NCI-H2196 treated with DMSO at 0.1 percent for 48 hours (cell line): ENCODE data around the gene C6orf89.

Experiments used
- DNase-seq: peaks from one replicate; lab custom pipeline; 2025; ENCODE audit not compliant: unreplicated experiment; lab: John Stamatoyannopoulos, UW

The C6orf89 gene

DNA sequence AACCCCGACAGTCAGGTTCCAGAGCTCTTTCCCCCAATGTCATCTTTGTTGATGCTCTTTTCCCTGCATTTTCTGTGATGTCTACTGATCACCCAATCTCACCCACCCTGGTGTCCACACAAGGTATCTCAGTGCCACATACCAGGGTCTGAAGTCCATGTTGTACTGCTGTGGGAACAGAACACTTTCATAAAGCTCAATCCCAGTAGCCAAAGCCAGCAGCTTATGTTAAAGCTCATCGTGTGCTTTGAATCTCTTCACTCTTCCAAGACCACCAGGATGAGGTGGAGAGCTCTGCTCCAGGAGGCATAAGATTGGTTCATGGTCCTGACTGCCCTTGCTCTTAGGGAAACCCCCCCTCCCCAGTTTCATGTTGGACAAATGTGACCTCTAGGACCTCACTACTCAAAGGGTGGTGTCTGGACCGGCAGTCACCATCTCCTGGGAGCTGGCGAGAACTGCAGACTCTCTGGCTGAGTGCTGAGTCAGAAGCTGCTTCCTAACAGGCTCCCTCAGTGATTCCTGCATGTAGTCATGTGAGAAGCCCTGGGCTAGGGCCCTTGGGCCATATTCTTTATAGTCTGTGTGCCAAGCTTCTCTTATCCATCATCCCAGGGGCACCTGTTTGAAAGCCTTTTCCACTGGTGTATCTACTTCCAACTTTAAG lies 33.1 kb upstream of the C6orf89 start:
- no peak for DNase-seq

DNA sequence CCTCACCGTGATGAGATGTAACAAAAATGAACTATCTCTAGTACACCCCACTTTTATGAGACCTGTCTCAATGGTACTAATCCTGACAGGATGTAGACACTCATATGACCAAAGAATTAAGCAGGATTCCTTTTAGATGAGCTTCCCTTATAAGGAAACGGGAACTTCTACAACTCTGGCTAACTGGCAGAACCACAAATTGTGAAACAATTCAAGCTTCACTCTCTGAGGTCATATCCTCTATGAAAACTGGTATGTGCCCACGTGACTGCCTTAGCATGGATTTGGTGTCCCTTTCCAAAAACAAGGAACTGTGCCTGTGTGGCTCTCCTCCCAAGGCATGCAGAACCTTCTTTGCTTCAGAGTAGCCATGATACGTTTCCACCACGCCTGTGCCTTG lies 32.4 kb upstream of the C6orf89 start:
- DNase-seq = no peak

DNA sequence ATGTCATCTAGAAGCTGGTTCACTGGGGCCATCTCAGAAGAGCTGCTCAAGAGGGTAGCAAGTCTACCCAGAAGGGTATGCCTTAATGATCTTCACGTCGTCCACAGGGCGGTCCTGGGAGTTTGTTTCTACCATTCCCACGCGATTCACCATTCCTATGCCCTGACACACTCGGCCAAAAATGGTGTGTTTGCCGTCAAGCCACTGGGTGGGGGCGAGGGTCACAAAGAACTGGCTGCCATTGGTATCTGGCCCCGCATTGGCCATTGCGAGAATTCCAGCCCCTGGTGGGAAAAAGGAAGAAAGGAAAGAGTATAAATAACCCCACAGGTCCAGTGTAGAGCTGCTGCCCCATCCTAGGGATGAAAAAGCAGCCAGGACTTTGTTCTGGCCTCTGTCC lies 30.0 kb upstream of the C6orf89 start:
- DNase-seq = no peak

DNA sequence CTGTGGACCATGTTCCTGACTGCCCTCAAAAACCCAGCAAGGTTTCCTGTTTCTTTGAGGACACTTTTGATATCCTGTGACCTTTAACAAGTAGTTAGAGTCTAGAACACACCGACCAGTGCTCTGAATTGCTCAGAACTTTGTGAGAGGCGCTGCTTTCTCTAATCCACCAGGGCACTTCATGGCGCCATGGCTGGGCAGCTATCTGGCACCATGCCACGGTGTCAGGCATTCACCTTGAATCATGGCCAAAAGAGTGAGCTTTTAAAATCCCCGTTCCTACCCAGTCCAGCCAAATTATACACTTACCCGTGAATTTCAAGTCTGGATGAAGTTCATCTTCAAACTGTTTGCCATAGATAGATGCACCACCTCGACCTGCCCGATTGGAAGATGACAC lies 29.5 kb upstream of the C6orf89 start:
- no peak for DNase-seq

DNA sequence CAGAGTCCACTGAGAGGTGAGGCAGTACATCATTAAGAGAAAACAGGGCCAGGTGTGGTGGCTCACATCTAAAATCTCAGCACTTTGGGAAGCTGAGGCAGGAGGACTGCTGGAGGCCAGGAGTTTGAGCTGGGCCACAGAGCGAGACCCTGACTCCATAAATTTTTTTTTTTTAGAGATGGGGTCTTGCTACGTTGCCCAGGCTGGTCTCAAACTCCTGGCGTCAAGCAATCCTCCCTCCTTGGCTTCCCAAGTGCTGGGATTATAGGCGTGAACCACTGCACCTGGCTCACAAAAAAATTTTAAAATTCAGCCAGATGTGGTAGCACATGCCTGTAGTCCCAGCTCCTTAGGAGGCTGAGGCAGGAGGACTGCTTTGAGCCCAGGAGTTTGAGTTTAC lies 28.4 kb upstream of the C6orf89 start:
- DNase-seq = no peak

DNA sequence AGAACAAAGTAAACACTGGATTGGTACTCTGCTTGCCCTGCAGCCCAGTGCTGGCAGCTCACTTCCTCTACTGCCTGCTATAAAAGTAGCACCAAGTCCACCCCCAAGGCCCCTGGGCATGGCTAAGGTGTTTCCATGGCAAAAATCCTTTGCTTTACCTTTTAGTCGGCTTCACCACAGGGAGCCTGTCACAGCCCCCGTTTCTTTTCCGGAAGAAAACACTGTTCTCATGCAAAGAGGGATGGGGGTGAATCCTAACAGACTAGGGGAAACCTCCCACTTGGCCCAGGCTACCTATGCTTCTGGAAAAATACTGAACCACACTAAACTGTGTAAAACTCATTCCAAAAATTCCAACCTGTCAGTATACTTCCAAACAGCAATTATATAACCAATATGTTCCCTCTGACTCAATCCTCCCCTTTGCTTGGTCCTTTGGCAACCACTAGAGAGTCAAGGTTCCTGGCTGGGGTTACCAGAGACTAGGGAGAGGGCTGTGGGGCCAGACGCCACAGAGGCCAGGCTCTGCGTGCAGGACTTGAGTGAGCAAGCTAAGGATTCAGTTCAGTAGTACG lies 27.3 kb upstream of the C6orf89 start:
- no peak for DNase-seq

DNA sequence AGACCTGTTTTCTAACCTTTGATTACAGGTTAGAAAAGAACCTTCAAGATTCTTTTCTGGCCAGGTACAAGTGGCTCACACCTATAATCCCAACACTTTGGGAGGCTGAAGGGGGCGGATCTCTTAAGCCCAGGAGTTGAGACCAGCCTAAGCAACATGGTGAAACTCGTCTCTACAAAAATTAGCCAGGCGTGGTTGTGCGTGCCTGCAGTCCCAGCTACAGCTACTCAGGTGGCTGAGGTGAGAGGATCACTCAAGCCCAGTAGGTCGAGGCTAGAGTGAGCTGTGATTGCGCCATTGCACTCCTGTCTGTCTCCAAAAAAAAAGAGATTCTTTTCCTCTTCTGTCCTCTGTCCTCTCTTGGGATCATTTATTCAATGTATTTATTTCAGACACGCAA lies 25.6 kb upstream of the C6orf89 start:
- no peak for DNase-seq

DNA sequence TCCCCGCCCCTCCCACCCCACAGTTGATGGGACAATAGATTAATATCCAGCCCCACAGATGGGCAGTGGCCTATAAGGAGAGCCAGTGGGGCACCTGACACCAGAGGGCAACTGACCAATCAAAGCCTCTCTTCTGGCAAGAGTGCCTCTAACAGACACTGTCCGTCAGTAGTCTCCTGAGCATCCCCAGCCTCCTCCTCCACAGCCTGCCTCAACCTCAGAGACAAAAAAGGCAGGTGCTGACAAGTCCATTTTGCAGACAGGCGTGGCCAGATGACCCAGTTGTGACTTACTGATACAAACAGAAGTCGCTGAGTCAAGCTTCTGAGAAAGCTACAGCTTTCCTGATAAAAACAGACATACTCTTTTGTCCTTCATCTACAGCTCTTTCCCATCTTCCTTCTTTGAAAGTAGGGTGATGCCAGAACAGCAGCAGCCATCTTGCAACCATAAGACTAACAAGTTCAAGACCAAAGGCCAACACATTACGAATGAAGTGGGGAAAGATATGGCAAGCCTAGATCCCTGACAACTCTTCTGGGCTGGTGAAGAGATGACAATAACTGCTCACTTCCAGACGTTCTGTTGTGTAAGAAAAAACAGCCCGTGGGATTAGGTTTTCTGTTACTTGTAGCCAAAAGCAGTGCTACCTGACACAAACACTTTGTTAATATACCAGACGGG lies 23.4 kb upstream of the C6orf89 start:
- DNase-seq = no peak

DNA sequence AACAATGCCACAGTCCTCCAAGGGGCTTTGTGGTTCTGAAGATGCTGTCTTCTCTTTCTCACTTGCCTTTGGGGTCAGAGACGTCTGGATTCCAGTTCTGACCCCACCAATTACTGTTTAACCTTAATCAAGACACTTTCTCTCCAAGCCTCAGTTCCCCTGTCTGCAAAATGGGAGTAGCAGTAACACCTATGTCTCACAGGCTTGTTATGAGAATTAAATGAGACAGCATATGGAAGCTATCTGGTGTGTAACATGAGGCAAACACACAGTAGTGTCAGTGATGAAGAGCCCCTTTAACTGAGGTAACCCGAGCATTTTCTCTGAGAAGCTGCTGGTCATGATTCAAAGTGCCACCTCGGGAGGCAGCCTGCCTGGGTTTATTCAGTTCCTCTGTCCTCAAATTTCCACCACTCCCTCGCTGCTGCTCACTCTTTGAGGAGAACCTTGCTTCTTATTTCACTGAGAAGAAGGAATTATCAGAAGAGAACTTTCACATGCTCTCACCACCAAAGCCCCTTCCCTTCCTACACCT lies 22.8 kb upstream of the C6orf89 start:
- DNase-seq = no peak

DNA sequence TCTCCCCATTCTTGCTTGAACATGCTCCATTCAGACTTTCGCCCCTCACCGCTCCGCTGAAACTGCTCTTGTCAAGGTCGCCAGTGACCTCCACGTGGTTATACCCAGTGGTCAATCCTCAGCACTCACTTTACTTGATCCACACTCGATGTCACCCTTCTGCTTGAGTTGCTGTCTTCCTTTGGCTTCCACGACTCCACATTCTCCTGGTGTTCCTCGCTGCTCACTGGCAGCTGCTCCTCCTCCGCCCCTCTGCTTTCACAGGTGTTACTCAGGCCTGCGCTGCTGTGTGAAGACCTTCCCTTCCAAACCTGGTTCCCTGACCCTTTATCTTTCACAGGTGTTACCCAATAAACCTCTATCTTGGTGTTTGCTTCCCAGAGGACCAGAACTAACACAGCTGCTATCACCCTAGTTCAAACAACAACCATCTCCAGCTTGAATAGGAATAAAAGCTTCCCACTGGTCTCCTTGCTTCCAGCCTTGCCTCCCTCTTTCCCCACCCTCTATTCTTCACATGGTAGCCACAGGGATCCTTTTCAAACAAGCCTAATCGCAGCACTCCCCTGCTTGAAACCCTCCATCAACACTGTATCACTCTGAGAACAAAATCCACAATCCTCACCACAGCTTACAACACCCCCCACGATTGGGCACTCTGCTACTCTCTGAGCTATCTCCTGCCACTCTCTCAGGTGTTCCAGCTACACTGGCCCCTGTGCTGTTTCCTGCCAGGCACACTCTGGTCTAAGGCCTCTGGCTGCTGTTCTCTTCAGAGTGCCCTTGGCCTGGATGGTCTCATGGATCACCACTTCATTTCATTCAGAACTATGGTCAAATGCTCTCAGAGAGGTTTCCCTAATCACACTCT lies 21.8 kb upstream of the C6orf89 start:
- no peak for DNase-seq

DNA sequence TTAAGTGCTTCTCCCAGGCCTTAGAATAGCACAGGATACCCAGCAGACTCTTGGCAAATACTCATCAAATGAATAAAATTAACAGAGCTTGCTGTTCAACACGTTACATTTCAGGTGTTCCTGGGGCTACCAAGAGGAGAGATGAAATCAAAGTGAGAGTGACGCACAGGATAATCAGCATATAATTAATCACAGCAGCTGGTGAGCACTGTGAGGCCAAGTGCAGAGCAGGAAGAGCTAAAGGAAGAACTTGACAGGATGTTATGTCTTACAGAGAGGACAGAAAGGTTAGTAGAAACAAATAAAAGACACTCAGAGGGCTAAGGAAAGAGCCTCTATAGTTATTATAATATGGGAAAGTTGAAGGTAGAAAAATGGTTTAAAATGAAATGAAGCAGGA lies 19.9 kb upstream of the C6orf89 start:
- no peak for DNase-seq

DNA sequence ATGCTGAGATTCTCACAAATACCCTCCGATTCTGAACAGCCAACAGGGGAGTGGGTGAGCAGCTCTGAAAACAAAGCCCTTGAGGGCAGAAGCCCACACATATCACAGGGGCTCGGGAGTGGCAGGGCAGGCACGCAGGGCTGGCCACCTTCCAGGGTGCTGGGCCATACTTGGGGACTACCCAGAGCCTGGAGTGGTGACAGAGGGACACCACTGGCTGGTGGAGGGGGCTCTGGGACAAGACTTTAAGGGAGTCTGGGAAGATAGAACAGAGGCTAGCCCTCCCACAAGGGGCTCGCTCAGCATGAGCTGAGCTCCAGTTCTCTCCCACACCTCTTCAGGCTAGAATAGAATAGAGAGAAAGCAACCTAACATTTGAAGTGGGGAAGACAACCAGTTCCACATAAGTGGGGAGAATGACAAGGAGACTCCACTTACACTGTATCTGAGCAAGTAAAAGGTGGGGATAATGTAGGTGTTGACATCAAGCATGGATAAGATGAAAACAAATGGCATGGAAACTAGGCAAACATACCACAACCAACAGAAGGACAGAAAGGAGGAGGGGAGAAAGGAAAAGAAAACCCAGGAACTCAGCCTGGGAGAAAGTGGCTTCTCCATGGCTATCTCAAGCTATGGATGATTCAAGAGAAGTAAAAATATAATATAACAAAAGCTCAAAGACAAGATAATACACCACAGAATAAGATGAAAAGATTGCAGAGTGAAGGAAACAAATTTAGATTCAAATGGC lies 18.1 kb upstream of the C6orf89 start:
- DNase-seq = no peak

DNA sequence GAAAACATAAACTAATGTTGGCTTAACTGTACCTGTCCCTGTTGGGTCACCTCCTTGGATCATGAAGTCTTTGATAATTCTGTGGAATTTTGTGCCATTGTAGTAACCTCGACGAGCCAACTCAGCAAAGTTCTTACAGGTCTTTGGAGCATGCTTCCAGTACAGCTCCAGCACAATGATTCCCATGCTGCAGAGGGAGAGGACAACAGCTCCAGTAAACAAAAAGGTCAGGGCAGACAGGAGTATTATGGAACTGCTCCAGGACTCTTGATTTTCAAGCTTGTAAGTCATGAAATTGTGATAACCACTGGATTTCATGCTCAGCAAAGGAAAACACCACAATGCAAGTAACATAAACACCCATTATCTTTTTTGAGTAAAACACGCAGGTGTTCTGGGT lies 14.1 kb upstream of the C6orf89 start:
- no peak for DNase-seq

DNA sequence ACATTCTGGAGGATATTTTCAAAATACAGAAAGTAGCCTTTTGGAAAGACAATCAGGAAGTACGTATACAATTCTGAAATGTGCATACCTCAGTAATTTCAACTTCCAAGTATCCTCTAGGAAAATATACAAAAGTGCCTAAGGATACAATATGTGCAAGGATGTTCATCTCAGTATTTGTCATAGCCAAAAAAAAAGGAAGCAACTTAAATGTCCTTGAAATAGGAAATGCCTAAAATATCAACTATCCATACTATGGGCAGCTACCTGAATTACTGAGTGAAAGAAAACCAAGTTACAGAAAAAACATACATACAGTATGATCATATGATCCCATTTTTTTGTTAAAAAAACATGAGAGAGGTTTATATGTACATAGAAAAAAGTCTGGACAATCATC lies 12.6 kb upstream of the C6orf89 start:
- DNase-seq = no peak

DNA sequence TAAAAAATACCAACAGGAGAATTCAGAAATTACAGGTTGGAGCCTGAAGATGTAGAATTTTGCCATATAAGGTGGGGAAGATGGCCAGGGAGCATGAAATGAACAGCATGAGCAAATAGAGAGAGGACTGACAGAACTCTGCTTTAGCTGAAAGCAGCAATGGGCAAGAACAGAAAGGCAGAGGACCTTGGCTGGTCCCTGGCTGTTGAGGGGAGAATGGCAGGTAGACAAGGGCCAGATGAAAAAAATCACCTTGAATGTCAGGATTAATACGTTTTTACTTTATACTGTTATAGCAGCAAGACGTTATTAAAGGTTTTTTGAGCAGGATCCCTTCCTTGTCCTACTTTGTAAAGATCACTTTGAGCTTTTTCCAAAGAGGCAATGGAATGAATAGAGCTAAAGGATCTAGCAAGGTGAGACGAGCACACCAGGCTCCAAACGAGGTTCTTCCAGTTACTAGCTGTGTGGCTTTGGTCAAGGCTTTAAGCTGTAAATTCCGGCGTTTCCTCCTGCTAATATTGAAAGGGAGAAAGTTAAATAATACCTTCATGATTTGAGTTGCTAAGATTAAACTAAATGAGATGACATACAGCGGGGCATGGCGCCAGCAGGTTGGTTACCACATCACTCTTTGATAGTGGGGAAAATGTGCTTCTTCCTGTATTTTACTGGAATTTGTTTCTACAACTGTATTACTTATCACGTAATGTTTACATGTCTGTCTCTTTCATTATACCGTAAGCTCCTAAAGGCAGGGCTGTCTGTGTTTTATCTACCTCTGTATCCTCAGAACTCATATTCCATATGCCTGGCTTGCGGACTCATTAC lies 11.9 kb upstream of the C6orf89 start:
- peak; percentile 9 for DNase-seq

DNA sequence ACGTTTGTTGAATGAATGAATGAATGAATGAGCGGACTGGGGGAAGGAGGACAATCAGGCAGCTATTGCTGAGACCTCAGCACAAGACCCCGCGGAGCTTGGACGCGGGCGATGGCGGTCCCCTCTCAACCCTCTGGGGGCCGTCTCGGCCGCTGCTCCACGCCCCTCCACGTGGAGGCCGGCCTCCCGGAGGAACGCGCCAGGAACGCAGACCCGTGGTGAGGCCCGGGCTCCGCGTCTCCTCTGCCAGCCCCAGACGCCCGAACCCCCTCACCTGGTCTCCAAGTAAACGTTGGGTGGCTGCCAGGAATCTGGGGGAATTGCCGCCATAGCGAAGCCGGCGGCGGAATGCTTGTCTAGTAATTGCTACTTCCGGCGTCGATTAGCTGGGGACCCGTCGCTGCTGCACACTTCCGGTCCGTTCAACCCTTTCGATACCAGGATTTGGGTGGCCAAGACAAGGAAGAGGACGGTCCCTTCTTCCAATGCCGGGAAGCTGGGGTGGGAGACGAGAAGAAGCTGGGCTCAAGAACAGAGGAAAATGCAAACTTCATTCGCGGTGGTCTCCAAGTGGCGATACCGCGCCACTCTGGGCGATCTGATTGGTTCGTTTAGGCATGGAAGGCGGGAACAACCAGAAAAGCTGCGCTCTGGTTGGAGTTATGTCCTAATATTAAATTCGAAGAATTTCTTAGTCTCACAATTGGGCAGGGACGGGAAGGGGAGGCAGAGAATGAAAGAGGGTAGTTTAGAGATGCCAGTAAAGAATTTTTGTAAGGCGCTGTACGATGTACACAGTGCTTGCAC lies 11.1 kb upstream of the C6orf89 start, which contains the start of gene PPIL1:
PPIL1 (minus strand) TSS at position 361 of the 807 bp plus-strand sequence; CDS start at position 330, 31 bp downstream.
- DNase-seq = peak; percentile 93

DNA sequence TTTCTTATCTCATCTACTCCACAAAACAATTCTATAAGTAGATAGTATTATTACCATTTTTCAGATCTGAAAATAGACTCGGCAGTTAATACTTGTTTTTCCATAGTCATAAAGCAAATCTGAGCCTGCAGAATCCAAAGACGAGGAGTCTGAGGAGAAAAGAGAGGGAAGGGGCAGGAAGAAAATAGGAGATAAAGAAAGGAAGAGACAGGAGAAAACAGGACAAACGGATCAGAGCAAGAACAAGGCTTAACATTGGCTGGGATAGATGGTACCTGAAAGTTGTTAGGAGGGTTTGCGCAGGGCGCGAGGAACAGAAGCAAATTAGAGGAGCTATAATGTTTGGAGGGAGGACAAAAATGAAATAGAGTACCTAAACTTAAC lies 10.5 kb upstream of the C6orf89 start:
- no peak for DNase-seq

DNA sequence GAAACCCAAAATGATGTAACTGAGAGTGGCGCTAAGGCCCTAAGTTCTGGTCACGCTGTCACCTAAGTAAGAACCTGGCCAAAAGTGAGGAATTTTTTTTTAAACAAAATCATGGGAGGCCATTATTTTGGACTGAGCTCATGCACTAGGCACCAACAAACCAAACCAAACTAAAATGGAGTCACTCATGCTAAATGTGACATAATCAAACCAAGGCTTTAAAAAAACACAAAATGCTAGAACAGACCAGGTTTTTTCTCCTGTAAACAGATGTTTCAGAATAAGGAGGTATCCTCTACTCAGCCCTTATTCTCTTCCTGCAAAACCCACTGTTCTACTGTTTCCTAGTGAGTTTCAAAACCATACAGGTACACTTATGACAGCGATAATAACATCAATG lies 1.1 kb upstream of the C6orf89 start:
- no peak for DNase-seq
